ENCODE measurements around the gene DNAAF5.
A peak's percentile ranks its signal among the peaks of the same experiment; 100 is the strongest.
"Not testable (repeated sequence)": the region's sequence is repeated elsewhere in the genome, so short reads cannot be mapped to it uniquely, and the experiment has no call there.

The DNAAF5 gene

GRCh38 chr7:794207-794606, 67.7 kb downstream of the DNAAF5 start:
- no peak overlapping the region for H3K4me3 ChIP-seq (ENCODE audit: low read length)
- no peak for DNase-seq (ENCODE audit: low read depth, low spot score)

- DNase-seq (ENCODE audit: low read depth, low spot score), result no peak
- H3K4me3 ChIP-seq (ENCODE audit: low read length), result no peak overlapping the region
Observed at GRCh38 chr7:794671-795329, 68.3 kb downstream of the DNAAF5 start.

GRCh38 chr7:796434-797169, 70.1 kb downstream of the DNAAF5 start:
- not testable (repeated sequence) for H3K4me3 ChIP-seq (ENCODE audit: low read length); DNase-seq (ENCODE audit: low read depth, low spot score)

GRCh38 chr7:798921-799470, 72.5 kb downstream of the DNAAF5 start:
- no peak overlapping the region for H3K4me3 ChIP-seq (ENCODE audit: low read length)
- DNase-seq (ENCODE audit: low read depth, low spot score), result no peak

- no peak for DNase-seq (ENCODE audit: low read depth, low spot score)
- no peak overlapping the region for H3K4me3 ChIP-seq (ENCODE audit: low read length)
Observed at GRCh38 chr7:800692-801091, 74.2 kb downstream of the DNAAF5 start.

- H3K4me3 ChIP-seq (ENCODE audit: low read length); DNase-seq (ENCODE audit: low read depth, low spot score): not testable (repeated sequence)
Observed at GRCh38 chr7:801351-801750, 74.9 kb downstream of the DNAAF5 start.

- DNase-seq (ENCODE audit: low read depth, low spot score), result no peak
- no peak overlapping the region for H3K4me3 ChIP-seq (ENCODE audit: low read length)
Observed at GRCh38 chr7:801940-802381, 75.5 kb downstream of the DNAAF5 start.

- no peak for DNase-seq (ENCODE audit: low read depth, low spot score)
- no peak overlapping the region for H3K4me3 ChIP-seq (ENCODE audit: low read length)
Observed at GRCh38 chr7:802500-803242, 76.2 kb downstream of the DNAAF5 start.

- no peak for DNase-seq (ENCODE audit: low read depth, low spot score)
- H3K4me3 ChIP-seq (ENCODE audit: low read length), result no peak overlapping the region
Observed at GRCh38 chr7:803243-803635, 76.7 kb downstream of the DNAAF5 start.

GRCh38 chr7:803796-804195, 77.3 kb downstream of the DNAAF5 start:
- not testable (repeated sequence) for H3K4me3 ChIP-seq (ENCODE audit: low read length); DNase-seq (ENCODE audit: low read depth, low spot score)

- DNase-seq (ENCODE audit: low read depth, low spot score), result no peak
- no peak overlapping the region for H3K4me3 ChIP-seq (ENCODE audit: low read length)
Observed at GRCh38 chr7:805261-805660, 78.8 kb downstream of the DNAAF5 start.

- DNase-seq (ENCODE audit: low read depth, low spot score), result no peak
- H3K4me3 ChIP-seq (ENCODE audit: low read length), result peak overlapping the region; percentile 43
Observed at GRCh38 chr7:815284-816216, 89.1 kb downstream of the DNAAF5 start.

GRCh38 chr7:816300-816750, 89.8 kb downstream of the DNAAF5 start:
- DNase-seq (ENCODE audit: low read depth, low spot score), result peak; percentile 94
- H3K4me3 ChIP-seq (ENCODE audit: low read length), result peak overlapping the region; percentile 74

GRCh38 chr7:816751-817671, 90.5 kb downstream of the DNAAF5 start:
- H3K4me3 ChIP-seq (ENCODE audit: low read length), result peak overlapping the region; percentile 74
- no peak for DNase-seq (ENCODE audit: low read depth, low spot score)

GRCh38 chr7:818031-818699, 91.7 kb downstream of the DNAAF5 start:
- no peak overlapping the region for H3K4me3 ChIP-seq (ENCODE audit: low read length)
- no peak for DNase-seq (ENCODE audit: low read depth, low spot score)

GRCh38 chr7:820341-820740, 93.8 kb downstream of the DNAAF5 start:
- no peak overlapping the region for H3K4me3 ChIP-seq (ENCODE audit: low read length)
- DNase-seq (ENCODE audit: low read depth, low spot score), result no peak

- no peak overlapping the region for H3K4me3 ChIP-seq (ENCODE audit: low read length)
- no peak for DNase-seq (ENCODE audit: low read depth, low spot score)
Observed at GRCh38 chr7:821688-822087, 95.2 kb downstream of the DNAAF5 start.
